GM18507 (cell line): ENCODE measurements around the gene CCDC66.

ENCODE experiments used
- DNase-seq: peaks from one replicate; pipeline ENCODE4 v3.0.0; 2011; ENCODE audit warnings: low read depth; ENCODE audit not compliant: insufficient read length; ENCODE audit errors: extremely low spot score
- FAIRE-seq: peaks from 2 replicates; lab custom pipeline; 2011; peaks lifted over from hg19 to GRCh38; lab: Jason Lieb, UNC

CCDC66 gene

GRCh38 chr3:56616478-56617006 is 59.6 kb downstream of the CCDC66 start:
- FAIRE-seq (no peak), DNase-seq (no peak)

DNA sequence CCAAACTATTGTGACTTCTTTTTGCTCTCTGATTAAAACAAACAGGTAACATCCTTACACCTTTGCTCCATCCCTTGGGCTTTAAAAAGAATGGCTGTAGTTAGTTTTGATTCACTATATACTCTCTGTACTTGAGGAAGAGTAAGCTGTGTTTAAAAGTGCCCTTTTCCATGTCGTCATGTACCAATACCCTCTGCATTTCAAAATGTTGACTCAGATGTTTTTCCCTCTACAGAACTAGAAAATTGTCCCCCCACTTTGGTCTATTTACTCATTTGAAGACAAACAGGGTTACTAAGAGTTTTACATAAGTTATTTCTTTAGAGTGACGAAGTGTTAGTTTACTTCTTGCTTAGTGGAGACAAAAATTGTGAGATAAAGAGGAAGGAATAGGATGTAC is 63.4 kb downstream of the CCDC66 start:
- DNase-seq (no peak), FAIRE-seq (no peak)

DNA sequence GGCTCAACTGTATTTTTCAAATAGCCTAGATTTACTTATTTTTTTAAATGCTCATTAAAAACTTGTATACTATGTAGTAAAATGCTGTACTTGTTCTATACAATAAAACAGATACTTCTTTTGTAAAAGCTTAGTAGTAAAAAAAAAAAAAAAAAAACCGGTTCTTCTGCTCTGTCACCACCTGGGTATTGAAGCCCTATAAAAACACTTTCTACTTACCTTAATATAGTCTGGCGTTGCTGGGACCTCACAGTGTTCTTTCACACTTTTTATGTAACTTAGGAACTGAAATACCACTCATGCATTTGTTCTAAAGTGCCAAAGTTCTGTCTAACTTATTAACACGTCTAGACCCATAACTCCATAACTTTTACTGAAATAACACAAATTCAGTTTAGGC is 64.7 kb downstream of the CCDC66 start:
- FAIRE-seq (no peak), DNase-seq (no peak)

- FAIRE-seq (no peak), DNase-seq (no peak)
These were observed 65.4 kb downstream of the CCDC66 start for GRCh38 chr3:56622381-56622780.

GRCh38 chr3:56624725-56625124 is 67.8 kb downstream of the CCDC66 start:
- FAIRE-seq (no peak), DNase-seq (no peak)

DNA sequence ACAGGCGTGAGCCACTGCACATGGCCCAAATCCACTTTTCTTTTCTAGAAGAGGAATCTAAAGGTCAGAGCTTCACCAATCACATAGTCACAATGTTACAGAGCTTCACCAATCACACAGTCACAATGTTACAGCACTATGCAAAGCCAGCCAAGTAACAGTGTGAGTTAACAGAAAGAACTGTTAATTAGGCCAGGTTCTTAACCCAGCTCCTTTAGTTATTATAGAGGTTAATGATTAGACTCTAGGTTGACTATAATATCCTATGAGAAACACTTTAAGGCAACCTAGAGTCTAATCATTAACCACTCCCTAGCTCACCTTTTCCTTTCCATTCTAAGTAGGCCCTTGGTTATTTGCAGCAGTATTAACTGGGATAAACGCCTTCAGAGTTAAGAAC is 72.1 kb downstream of the CCDC66 start:
- DNase-seq (no peak), FAIRE-seq (peak; percentile 75)

DNA sequence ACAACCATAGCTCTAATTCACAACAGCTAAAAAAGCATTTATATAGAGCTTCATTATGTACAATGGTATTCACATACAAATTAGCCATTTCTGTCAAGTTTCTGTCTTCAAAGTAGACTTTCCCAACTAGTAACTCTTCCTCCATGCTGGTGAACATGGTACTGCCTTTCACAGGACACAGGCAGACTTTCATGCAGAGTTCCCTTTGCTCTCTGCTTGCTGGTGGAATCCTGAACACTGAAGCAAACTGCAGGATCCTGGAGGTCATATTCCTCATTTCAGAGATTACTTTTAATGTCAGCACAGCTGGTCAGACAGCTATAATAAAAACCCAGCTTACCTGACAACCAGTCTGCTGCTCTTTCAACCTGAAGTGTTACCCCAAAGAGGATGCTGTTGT is 72.5 kb downstream of the CCDC66 start:
- FAIRE-seq (no peak), DNase-seq (no peak)

GRCh38 chr3:56630966-56631365 is 74.0 kb downstream of the CCDC66 start:
- FAIRE-seq (peak; percentile 15), DNase-seq (no peak)

- FAIRE-seq = no peak
- DNase-seq = no peak
These were observed 76.2 kb downstream of the CCDC66 start for GRCh38 chr3:56633181-56633580.

- no peak for FAIRE-seq
- DNase-seq = no peak
These were observed 76.9 kb downstream of the CCDC66 start for GRCh38 chr3:56633602-56634535.

DNA sequence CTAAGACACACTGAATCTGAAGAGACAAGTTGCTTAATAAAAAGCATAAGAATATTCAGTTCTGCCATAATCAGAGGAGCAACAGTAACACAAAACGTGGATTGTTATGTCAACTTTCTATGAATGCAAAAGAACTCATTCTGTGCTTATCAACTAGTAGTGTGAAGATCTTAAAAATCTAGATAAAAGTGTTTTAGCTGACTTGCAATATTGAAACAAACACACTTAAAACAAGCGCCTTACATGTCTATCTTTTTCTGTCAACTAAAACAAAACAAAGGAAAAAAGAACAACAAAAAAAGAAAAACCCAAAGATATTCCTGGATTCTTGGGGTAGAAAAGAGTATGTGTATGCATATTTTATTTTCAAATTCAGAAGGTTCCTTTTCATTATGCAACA is 88.4 kb downstream of the CCDC66 start:
- FAIRE-seq (no peak), DNase-seq (no peak)

DNA sequence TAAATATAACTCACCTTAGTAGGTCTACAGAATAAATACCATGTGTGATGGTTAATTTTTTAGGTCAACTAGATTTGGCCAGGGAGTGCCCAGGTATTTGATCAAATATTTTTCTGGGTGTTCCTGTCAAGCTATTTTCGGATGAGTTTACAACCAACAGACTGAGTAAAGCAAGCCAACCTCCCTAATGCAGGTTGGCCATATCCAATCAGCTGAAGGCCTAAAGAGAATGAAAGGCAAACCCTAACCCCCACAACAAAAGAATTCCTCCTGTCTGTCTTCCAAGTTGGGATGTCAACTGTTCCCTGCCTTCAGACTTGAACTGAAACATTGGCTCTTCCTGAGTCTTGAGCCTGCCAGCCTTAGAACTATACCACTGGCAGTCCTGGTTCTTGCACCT is 97.5 kb downstream of the CCDC66 start:
- FAIRE-seq (no peak), DNase-seq (no peak)

DNA sequence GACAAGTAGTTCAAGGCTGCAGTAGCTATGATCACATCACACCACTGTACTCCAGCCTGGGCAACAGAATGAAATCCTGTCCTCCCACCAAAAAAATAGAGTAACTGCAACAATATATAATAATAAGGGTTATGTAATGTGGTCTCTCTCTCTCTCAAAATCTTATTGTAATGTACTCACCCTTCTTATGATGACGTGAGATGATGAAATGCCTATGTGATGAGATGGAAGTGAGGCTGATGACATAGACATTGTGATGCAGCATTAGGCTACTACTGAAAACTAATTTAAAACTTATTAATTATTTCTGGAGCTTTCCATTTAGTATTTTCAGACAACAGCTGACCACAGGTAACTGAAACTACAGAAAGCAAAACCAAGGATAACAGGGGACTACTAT is 98.7 kb downstream of the CCDC66 start:
- no peak for FAIRE-seq
- DNase-seq = no peak

- FAIRE-seq = no peak
These were observed 107.8 kb downstream of the CCDC66 start for GRCh38 chr3:56664823-56665222.

GRCh38 chr3:56667973-56668579 is 111.1 kb downstream of the CCDC66 start:
- no peak for DNase-seq
- peak; percentile 21 for FAIRE-seq

More at GRCh38 chr3:56664823-56665222, 107.8 kb downstream of the CCDC66 start:
- DNase-seq = no peak
